Measurements from ENCODE around the gene SEPSECS. TPM values are rescaled to one million over a fixed set of nuclear protein-coding genes. Genes with fewer than 3 reads are reported as not detected.

SEPSECS gene
- total RNA-seq, 1 experiment from 2014 or later: 4.2 TPM

GRCh38 chr4:25142468-25142867 lies 17.8 kb downstream of the SEPSECS start:
- H4K20me1 ChIP-seq (ENCODE audit: control insufficient read depth, insufficient read depth, insufficient read length): no peaks in the 10 kb centered on the region
- H3K23ac ChIP-seq (ENCODE audit: insufficient read length, low read depth, low read length): no peak overlapping the region
- no peak overlapping the region for H3K27ac Mint-ChIP-seq
- peaks cover 3 to 11% (median 3%) of the 10 kb centered on the region in 3 experiments for H3K36me3 Mint-ChIP-seq (ENCODE audit: insufficient read depth in 1 of 3, low read depth in 3 of 3)
- no peak overlapping the region for H2BK20ac ChIP-seq (ENCODE audit: low read depth, low read length, poor library complexity, severe bottlenecking)
- H4K91ac ChIP-seq (ENCODE audit: insufficient read length, low read depth, low read length): no peak overlapping the region
- H3K14ac ChIP-seq (ENCODE audit: insufficient read depth, low read length): no peak overlapping the region
- no peaks in the 10 kb centered on the region for H3K23me2 ChIP-seq (ENCODE audit: insufficient read length, low read depth, low read length, poor library complexity, severe bottlenecking)
- no peak overlapping the region for H3K4me3 Mint-ChIP-seq
- H4K5ac ChIP-seq (ENCODE audit: insufficient read length, low read depth, low read length): no peak overlapping the region
- H3K9ac ChIP-seq (ENCODE audit: extremely low read depth, insufficient read length, low read length): no peak overlapping the region
- H3K9me3 ChIP-seq (ENCODE audit: control insufficient read depth, low read depth, low read length): no peaks in the 10 kb centered on the region
- H2BK12ac ChIP-seq (ENCODE audit: insufficient read length, low read depth, low read length): no peak overlapping the region
- H3K27me3 ChIP-seq (ENCODE audit: insufficient read depth, low read length): no peaks in the 10 kb centered on the region
- no peaks in the 10 kb centered on the region for H3K4me1 ChIP-seq (ENCODE audit: insufficient read depth, low read length)
- H3K18ac ChIP-seq (ENCODE audit: insufficient read length, low read depth, low read length): no peak overlapping the region
- H2BK5ac ChIP-seq (ENCODE audit: insufficient read length, low read length): no peak overlapping the region
- H3K4ac ChIP-seq (ENCODE audit: low read depth, low read length): no peak overlapping the region
- WGBS (ENCODE audit: extremely low coverage, insufficient read length, low lambda C conversion rate): no CpG with 5 or more reads among the region's 4 CpGs
- no peak overlapping the region for H2AFZ ChIP-seq (ENCODE audit: low read length)
- no peak for DNase-seq
- peaks cover 3% of the 10 kb centered on the region in 2 experiments; a peak in 2 of 5 replicates for H3K9me3 Mint-ChIP-seq
- no peaks in the 10 kb centered on the region for H3K79me2 ChIP-seq (ENCODE audit: insufficient read depth, low read length)
- H2AK5ac ChIP-seq (ENCODE audit: insufficient read length, low read length): no peak overlapping the region
- H2BK15ac ChIP-seq (ENCODE audit: low read depth, low read length): no peak overlapping the region
- no peak overlapping the region for H3K27ac ChIP-seq (ENCODE audit: insufficient read length, low read depth, low read length)
- H4K8ac ChIP-seq (replicated peaks; ENCODE audit: insufficient read length, low read depth, low read length): no peak overlapping the region
- no peak overlapping the region for H3K4me2 ChIP-seq (ENCODE audit: insufficient read depth, insufficient read length, low read length)
- H3K56ac ChIP-seq (ENCODE audit: insufficient read length, low read depth, low read length): no peak overlapping the region
- H3K79me1 ChIP-seq (ENCODE audit: insufficient read depth, low read depth, low read length, poor library complexity, severe bottlenecking): no peaks in the 10 kb centered on the region
- no peak overlapping the region for H3T11ph ChIP-seq (ENCODE audit: low read length)
- no peak overlapping the region for H2BK120ac ChIP-seq (ENCODE audit: low read depth, low read length, poor library complexity, severe bottlenecking)
- no peak for TF ChIP-seq CTCF (conservative IDR thresholded peaks at IDR 0.05)
- no peaks in the 10 kb centered on the region for H3K27me3 Mint-ChIP-seq (ENCODE audit: low read depth)
- H3K4me1 Mint-ChIP-seq: no peaks in the 10 kb centered on the region
